ENCODE data around the gene ERICH3.

ERICH3 gene

DNA sequence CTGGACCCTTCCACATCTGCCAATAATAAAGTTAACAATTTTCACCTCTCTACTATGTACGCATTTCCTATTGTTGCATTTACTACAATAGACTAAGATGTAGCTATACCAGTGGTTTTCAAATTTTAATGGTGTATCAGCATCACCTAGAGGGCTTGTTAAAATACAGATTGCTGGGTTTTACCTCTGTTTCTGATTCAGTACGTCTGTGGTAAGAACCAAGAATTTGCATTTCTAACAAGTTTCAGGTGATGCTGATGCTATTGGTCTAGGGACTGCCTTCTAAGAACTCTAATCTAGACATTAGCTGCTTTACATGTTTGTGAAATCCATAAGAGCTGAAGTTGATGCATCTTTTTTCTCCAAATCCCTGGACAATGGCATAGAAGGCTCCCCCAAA is 59.7 kb downstream of the ERICH3 start:
- DNase-seq (ENCODE audit: low spot score): no peak
- TF ChIP-seq, protein P1, sequence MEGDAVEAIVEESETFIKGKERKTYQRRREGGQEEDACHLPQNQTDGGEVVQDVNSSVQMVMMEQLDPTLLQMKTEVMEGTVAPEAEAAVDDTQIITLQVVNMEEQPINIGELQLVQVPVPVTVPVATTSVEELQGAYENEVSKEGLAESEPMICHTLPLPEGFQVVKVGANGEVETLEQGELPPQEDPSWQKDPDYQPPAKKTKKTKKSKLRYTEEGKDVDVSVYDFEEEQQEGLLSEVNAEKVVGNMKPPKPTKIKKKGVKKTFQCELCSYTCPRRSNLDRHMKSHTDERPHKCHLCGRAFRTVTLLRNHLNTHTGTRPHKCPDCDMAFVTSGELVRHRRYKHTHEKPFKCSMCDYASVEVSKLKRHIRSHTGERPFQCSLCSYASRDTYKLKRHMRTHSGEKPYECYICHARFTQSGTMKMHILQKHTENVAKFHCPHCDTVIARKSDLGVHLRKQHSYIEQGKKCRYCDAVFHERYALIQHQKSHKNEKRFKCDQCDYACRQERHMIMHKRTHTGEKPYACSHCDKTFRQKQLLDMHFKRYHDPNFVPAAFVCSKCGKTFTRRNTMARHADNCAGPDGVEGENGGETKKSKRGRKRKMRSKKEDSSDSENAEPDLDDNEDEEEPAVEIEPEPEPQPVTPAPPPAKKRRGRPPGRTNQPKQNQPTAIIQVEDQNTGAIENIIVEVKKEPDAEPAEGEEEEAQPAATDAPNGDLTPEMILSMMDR (IDR thresholded peaks at IDR 0.05; ENCODE audit: extremely low read depth, missing control alignments): no peak

DNA sequence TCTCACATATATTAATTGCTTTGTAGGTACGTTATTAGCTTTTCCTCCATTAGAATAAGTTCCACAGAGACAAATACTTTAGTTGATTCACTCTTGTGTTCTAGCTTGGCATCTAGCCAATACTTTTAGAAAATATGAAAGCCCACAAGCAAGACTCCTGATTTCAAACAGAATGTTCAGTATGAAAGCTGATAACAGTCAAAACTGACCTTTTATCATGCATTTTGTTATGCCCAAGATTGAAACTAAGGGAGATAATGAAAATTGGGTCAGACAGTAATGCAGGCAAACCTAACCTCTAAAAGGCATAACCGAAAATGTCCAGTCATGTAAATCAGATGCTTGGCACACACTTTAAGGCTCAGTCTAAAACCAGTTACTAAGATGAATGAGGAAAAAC is 61.7 kb downstream of the ERICH3 start:
- DNase-seq (ENCODE audit: low spot score): no peak
- TF ChIP-seq, protein P1 (IDR thresholded peaks at IDR 0.05; ENCODE audit: extremely low read depth, missing control alignments): no peak

DNA sequence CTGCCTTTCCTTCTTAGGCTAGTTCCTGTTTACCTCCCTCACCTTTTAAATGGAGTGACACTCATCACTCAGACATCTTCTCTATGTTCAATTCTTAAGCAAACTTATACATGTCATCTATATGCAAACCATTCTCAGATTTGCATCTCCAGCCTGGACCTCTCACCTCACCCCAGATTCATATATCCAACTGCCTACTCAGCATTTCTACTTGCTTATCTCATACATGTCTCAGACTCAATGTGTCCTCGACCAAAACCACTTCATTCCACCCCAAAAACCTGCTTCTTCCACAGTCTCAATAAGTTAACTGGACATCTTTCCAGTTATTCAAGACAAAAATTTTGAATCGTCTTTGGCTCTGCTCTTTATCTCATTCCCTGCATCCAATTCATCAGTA is 62.6 kb downstream of the ERICH3 start:
- TF ChIP-seq, protein P1 (IDR thresholded peaks at IDR 0.05; ENCODE audit: extremely low read depth, missing control alignments): no peak
- no peak for DNase-seq (ENCODE audit: low spot score)

DNA sequence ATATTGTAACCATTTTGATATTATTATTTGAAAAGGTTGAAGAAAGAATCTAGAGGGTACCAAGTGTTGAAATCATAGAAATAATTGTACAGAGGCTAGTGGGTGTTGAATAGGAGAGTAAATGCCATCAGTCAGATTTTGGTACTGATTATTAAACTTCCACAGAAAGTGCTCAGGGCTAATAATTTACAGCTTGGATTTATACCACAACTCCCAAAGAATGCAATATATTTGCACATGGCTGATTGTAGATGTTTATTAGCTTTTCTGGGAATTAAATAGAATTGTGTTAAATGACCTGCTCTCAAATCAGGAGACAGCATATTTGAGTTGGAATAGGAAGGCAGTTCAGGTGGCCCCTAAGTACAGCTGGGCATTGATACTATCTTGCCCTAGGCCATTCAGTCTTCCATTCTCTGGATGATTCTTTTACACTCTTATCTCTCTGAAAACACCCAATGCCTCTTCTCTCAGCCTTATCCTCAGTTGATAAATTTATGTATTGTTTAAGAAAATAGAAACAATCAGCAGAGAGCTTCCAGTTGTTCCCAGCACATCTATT is 63.7 kb downstream of the ERICH3 start:
- TF ChIP-seq, protein P1 (IDR thresholded peaks at IDR 0.05; ENCODE audit: extremely low read depth, missing control alignments): no peak

DNA sequence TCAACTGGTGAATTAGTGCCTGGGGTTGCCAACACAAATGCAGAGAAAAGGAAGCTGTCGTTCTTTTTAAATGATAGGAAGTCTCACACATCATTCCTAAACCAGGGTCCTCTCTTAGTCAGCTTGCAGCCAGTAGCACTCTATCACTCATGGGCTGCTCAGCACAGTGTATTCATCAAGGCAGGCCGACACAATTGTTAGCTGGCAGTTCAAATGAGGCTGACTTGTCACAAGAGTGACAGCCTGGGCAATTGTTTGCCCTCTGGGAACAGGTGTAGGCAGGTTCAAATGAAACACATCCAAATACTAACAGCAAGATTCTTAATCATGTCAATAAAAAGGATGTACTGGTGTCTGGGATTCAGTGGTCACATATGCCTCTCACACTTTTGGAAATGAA is 76.9 kb downstream of the ERICH3 start:
- DNase-seq (ENCODE audit: low spot score): no peak
- TF ChIP-seq, protein P1 (IDR thresholded peaks at IDR 0.05; ENCODE audit: extremely low read depth, missing control alignments): no peak

More for the DNA sequence above, 63.7 kb downstream of the ERICH3 start:
- DNase-seq (ENCODE audit: low spot score): no peak

DNA sequence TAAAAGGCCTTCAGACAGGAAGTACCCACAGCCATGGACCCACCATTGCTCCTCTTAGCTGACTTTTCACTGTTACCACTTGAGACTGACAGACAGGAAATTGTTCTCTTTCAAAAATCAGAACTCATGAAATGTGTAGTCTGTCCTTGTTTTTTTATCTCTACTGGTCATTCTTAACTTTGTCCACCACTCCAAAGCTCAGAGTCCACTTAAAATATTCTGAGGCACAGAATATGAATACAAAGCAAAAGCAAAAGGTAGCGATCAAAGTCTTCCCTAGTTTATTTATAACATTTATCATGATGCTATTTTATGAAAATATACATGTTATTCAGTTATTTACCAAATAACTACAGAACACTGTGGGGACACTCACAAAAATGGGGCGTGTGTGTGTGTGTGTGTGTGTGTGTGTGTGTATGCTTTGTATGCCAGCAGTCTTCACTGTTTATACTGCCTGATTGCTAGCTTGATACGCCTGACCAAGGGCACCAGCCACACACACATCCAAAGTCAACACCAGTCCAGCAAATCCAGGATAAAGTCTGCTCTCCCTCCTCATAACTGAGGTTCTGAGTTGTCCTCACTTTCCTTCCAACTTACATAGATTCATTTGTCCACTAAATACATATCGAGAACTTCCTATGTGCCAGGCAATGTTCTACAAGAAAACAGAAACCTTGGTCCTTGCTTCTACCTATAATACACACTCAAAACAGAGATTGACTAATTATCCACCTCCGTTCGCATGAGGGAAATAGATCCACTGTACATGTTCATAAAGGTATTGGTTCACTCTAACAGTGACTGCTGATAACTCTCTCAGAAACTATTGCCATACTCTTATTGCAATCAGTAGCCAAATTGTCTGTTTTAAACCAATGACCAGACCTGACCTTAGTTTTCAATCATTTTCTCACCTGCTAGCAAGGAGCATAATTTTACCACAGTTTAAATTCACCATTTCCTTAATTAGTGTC is 79.4 kb downstream of the ERICH3 start:
- TF ChIP-seq, protein P1 (IDR thresholded peaks at IDR 0.05; ENCODE audit: extremely low read depth, missing control alignments): no peak
- no peak for DNase-seq (ENCODE audit: low spot score)
